Epidermal melanocyte (primary cell): ENCODE results near the gene SLIT3.
"Not testable (repeated sequence)": the region's sequence is repeated elsewhere in the genome, so short reads cannot be mapped to it uniquely, and the experiment has no call there.

Experiments
- DNase-seq: peaks from one replicate; pipeline ENCODE4 v3.0.0; 2011; ENCODE audit warnings: low spot score; ENCODE audit not compliant: insufficient read length

SLIT3 gene

DNA sequence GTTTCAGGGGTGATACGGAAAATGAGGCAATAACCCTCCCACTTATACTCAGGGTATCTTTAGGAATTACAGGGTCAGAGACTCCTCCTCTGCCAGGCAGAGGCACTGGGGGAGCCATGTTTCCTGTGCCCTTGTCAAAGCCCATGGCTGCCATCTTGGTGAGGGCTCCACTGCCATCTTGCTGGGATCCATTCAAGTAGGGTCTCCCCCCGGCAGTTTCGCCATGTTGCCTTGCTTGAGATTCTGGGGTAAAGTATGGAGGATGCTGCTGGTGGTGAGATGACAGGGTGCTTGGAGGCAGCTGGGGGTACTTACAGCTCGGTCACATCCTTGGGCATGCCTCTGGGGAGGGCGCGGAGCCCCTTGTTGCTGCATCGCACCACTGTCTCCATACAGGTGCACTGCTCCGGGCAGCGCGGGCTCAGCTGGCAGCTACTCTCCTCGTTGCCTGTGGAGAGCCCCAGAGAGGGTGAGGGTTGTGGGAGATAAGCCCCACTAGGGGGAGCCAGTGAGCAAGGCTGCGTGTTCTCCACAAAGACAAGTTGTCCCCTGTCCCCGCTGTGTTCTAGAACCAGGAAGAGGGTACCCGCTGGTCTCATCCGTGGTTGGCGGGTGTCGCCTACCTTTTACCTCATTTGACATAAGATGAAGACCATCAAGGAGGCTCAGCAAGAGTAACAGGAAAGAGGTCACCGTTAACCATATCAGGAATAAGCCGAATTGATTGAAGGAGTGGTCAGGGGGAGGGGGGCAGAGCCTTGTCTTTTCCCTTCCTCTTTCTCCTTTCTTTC lies 552.8 kb downstream of the SLIT3 start:
- DNase-seq: no peak

GRCh38 chr5:168746893-168747640 lies 553.9 kb downstream of the SLIT3 start:
- DNase-seq: no peak

DNA sequence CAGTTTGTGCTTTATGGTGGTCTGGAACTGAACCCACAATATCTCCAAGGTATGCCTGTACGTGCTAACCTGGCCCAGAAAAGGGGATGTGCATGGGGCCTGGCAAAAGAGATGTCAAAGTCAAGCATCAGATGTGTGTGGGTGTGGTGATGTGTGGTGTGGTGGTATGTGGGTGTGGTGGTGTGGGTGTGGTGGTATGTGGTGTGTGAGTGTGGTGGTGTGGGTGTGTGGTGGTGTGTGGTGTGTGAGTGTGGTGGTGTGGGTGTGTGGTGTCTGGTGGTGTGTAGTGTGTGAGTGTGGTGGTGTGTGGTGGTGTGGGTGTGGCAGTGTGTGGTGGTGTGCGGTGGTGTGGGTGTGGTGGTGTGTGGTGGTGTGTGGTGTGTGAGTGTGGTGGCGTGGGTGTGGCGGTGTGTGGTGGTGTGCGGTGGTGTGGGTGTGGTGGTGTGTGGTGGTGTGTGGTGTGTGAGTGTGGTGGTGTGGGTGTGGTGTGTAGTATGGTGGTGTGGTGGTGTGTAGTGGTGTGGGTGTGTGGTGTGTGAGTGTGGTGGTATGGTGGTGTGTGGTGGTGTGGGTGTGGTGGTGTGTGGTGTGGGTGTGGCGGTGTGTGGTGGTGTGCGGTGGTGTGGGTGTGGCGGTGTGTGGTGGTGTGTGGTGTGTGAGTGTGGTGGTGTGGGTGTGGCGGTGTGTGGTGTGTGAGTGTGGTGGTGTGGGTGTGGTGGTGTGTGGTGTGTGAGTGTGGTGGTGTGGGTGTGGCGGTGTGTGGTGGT lies 554.6 kb downstream of the SLIT3 start:
- DNase-seq: not testable (repeated sequence)

DNA sequence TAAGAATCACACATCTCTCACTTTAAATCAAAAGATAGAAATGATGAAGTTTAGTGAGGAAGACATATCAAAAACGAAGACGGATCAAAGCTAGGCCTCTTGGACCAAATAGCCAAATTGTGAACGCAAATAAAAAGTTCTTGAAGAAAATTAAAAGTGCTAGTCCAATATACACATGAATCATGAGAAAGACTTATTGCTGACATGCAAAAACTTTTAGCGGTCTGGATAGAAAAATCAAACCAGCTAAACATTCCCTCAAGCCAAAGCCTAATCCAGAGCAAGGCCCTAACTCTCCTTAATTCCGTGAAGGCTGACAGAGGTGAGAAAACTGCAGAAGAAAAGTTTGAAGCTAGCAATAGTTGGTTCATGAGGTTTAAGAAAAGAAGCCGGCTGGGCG lies 557.3 kb downstream of the SLIT3 start:
- no peak for DNase-seq

DNA sequence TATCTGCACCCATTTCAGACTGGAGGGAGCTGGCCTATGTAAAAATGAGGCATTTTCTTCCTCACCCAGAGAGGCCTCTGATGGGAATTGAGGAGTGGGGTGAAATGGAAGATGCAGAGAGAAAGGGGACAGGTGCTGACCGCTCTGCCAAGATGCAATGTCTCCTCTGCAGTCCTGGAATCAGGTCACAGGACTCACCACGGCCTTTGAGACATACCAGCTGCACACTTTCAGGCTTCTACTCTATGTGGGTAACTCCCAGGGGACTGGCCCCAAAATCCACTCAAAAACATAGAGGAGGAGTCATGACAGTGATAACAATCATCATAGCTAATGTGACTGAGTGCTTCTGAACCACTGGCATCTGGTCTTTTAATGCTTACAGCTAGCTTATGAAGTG lies 558.6 kb downstream of the SLIT3 start:
- DNase-seq: not testable (repeated sequence)

- DNase-seq: no peak
Measured at GRCh38 chr5:168740811-168741213, 560.1 kb downstream of the SLIT3 start.

- DNase-seq: no peak
Measured at GRCh38 chr5:168740092-168740800, 560.7 kb downstream of the SLIT3 start.

DNA sequence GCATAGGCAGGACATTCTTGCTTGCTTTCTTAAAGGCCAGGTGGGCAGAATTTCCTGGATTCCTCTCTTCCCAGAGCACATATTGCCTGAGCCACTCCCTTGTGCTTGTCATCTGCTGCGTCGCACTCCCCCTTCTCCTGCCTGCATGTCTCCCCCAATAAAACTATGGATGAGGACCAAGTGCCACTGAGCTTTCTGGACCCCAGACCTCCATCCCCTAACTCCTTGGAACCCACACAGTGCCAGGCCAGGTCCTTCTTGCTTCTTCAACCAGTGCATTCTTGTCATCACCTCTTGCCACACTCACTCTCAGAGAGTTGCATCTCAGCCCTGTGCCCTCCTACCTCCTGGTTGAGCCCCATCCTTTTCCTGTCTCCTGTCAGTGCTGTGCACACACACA lies 563.9 kb downstream of the SLIT3 start:
- DNase-seq: no peak

DNA sequence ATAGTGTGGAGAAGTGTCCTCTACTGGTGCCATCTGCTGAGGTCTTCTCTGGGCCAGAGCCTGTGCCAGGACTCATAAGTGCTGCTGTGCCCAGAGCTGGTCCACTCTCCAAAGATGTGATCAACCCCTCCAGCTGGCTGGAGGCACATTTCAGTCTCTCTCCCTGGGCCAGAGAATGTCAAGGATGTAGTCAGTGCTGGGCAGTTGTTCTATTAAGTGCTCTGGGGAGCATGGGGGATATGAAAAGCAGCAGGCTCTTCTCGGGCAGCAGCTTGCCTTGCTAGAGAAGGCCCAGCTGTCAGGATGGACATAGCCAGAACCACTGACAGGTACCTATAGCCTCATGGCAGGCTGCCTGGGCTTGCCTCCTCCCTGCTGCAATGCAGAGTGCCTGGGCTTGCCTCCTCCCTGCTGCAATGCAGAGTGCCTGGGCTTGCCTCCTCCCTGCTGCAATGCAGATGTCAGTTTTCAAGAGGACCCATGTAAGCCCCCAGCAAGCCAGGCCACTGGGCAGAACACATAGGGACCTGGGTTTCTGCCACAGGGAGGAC lies 564.6 kb downstream of the SLIT3 start:
- DNase-seq: no peak

- no peak for DNase-seq
Measured at GRCh38 chr5:168734620-168735300, 566.2 kb downstream of the SLIT3 start.

DNA sequence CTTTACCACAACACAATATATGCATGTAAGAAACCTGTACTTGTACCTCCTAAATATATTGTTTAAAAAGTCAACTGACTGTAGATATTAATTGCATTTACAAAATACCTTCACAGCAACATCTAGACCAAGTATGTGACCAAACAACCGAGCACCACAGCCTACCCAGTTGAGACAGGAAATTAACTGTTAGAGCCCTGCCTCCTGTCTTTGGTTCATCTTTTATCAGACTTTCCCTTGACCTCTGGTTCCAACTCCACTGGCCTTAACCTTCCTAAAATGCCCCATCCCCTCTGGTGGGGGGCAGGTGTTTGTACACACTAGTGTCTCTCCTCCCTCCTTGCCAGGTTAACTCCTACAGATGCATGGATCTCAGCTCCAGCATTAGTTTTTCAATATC lies 566.8 kb downstream of the SLIT3 start:
- DNase-seq: no peak

DNA sequence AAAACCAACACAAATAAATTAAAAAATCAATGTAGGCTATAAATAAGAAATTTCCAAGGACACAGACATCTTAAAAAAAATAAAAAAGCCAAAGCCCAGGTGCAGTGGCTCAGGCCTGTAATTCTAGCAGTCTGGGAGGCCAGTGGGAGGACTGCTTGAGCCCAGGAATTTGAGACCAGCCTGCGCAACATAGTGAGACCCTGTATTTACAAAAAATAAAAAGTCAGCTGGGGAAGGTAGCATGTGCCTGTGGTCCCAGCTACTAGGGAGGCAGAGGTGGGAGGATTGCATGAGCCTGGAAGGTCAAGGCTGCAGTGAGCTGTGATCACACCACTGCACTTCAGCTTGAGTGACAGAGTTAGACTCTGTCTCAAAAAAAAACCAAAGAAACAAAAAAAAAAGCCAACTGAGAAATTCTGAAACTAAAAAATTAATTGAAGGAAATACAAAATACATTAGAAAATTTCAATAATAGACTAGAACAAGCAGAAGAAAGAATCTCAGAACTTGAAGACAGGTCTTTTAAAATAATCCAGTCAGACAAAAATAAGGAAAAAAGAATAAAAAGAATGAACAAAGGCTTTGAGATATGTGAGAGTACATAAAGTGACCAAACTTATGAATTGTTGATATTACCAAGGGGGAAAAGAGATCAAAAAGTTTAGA lies 572.3 kb downstream of the SLIT3 start:
- DNase-seq: no peak

GRCh38 chr5:168727547-168727946 lies 573.4 kb downstream of the SLIT3 start:
- DNase-seq: no peak

DNA sequence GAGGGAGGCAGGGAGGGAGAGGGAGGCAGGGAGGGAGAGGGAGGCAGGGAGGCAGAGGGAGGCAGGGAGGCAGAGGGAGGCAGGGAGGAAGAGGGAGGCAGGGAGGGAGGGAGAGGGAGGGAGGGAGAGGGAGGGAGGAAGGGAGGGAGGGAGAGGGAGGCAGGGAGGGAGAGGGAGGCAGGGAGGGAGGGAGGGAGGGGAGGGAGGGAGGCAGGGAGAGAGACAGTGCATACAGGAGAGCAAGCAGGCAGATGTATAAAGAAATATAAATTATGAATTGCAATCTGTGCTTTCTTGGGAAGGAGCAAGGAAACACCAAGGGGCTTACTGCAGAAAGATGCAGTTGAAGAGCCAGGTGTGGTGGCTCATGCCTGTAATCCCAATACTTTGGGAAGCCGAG lies 574.6 kb downstream of the SLIT3 start:
- DNase-seq: no peak

DNA sequence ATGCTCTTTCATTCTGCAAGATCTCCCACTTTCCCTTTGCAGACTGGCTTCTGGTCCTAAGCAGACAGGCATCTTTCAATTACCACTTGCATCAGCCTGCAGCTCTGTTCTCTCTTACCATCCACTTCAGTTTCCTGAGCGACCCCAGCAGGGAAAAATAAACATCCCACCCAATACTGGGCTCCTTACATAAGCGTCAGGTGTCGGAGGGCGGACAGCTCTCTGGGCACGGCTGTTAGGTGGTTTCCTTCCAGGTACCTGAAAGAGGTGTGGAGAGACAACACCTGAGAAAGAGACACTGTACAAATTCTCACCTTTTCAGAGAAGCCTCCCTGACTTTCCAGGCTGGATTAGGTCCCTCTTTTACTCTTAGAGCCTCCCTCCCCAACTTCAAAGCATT lies 576.7 kb downstream of the SLIT3 start:
- no peak for DNase-seq

- DNase-seq: no peak
Measured at GRCh38 chr5:168723037-168723436, 577.9 kb downstream of the SLIT3 start.

DNA sequence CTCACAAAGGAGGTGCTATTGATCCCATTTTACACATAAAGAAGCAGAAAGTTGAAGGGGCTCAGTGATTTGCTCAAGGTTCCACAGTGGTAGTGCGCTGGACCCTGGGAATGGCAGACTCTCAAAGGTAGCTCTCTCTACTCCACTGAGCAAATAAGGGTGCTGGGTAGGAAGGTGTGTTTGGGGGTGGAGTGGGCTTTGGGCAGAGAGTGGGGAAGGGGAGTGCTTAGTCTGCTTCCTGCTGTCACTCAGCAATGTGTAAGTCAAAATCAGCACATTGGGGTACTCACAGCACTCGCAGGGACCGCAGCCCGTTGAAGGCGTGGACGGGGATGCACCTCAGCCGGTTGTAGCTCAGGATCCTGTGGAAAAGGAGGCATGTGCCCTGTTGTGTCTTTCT lies 579.0 kb downstream of the SLIT3 start:
- DNase-seq: no peak

DNA sequence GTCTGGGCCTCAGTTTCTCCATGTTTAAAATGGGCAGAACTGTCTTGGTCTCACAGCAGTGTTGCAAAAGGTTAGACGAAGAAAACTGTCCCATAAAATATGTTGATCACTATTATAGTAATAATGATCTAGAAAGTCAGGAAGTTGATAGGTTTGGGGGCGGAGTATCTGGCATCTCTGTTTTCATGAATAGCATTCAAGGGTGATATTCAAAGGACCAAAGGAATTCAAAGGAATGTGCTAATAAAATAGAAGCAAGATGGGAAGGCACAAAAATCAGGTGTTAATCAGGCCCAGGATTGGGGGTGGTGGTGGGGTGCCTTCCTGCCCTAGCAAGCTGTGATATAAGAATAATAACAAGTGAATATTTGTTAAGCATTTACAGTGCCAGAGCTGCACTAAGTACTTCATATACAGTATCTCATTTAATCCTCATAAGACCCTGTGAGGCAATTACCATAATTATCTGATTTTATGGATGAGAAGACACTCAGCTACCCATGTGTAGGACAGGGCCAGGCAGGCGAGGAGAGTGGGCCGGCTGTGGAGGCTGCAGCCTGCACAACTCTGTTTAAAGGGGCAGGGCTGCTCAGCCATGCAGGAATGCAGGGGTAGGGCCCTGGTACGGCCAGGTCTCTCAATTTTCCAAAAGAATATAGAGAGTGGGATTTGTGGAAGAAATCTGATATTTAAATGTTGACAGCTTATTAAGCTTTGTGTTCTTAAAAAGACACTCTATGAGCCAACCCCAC lies 579.8 kb downstream of the SLIT3 start:
- no peak for DNase-seq

- DNase-seq: no peak
Measured at GRCh38 chr5:168720575-168720974, 580.4 kb downstream of the SLIT3 start.
